Urinary bladder (tissue), 4 donors: ENCODE results near the gene RPS16. TPM values are rescaled to one million over a fixed set of nuclear protein-coding genes. Genes with fewer than 3 reads are reported as not detected.

Source experiments
- DNase-seq: peaks from one replicate; pipeline ENCODE4 v3.0.0-alpha.2; 2015; ENCODE audit errors: extremely low spot score
- H3K27ac ChIP-seq: one replicate; pipeline ENCODE4 v1.5.1; 2013; ENCODE audit warnings: low read depth, mild to moderate bottlenecking, moderate library complexity
- H3K36me3 ChIP-seq: one replicate; pipeline ENCODE4 v1.6.1; 2013; ENCODE audit warnings: mild to moderate bottlenecking, moderate library complexity; ENCODE audit not compliant: insufficient read depth
- H3K4me1 ChIP-seq: one replicate; pipeline ENCODE4 v1.6.1; 2013; ENCODE audit warnings: mild to moderate bottlenecking, moderate library complexity; ENCODE audit not compliant: insufficient read depth
- H3K4me3 ChIP-seq: one replicate; pipeline ENCODE4 v1.5.1; 2013; ENCODE audit warnings: low read depth, low read length
- WGBS: extraction: QIAGEN DNeasy Blood & Tissue Kit; methylation state at CpG from one replicate; pipeline ENCODE4 v1.1.7; 2013; 5-methylcytosine and 5-hydroxymethylcytosine counted together
- polyA plus RNA-seq: library from polyadenylated mRNA; stranded (reverse); fragments of 200-250 nt; gene quantifications from one replicate; pipeline ENCODE4 v1.2.3, GENCODE V29; 2013
- total RNA-seq: library from RNA; depleted of rRNA; stranded (reverse); fragments of >200 nt; gene quantifications from one replicate; pipeline ENCODE4 v1.2.3, GENCODE V29; 2014
- donor health status: healthy with polysubstance abuse.
- donor health status: healthy.

The RPS16 gene
- total and polyA plus RNA-seq, 2 donors: 27.7 to 3,259 TPM

GRCh38 chr19:39411081-39411831 is 24.5 kb downstream of the RPS16 start:
- Histone ChIP-seq H3K36me3 (peaks cover 11% of the 10 kb centered on the region), H3K27ac (peak overlapping the region; percentile 100), H3K4me3 (no peak overlapping the region), H3K4me1 (no peaks in the 10 kb centered on the region)
- no peak for DNase-seq
- WGBS: 12% methylated on average over 9 of the region's 9 CpGs

GRCh38 chr19:39410831-39411080 is 25.0 kb downstream of the RPS16 start:
- Histone ChIP-seq H3K27ac (peak overlapping the region; percentile 100), H3K36me3 (peaks cover 11% of the 10 kb centered on the region), H3K4me3 (no peak overlapping the region), H3K4me1 (no peaks in the 10 kb centered on the region)
- no peak for DNase-seq
- WGBS: 41% methylated on average over 1 of the region's 1 CpG

GRCh38 chr19:39410017-39410830 is 25.5 kb downstream of the RPS16 start:
- Histone ChIP-seq H3K4me3 (peak overlapping the region; percentile 52), H3K36me3 (peaks cover 11% of the 10 kb centered on the region), H3K4me1 (no peaks in the 10 kb centered on the region), H3K27ac (peak overlapping the region; percentile 100)
- DNase-seq: no peak
- WGBS: 2% methylated on average over 35 of the region's 35 CpGs

GRCh38 chr19:39409208-39410016 is 26.3 kb downstream of the RPS16 start:
- WGBS: 2% methylated on average over 52 of the region's 52 CpGs
- peaks cover 11% of the 10 kb centered on the region for H3K36me3 ChIP-seq
- no peaks in the 10 kb centered on the region for H3K4me1 ChIP-seq

GRCh38 chr19:39408392-39409207 is 27.1 kb downstream of the RPS16 start:
- Histone ChIP-seq H3K36me3 (peaks cover 11% of the 10 kb centered on the region), H3K27ac (peak overlapping the region; percentile 100), H3K4me1 (no peaks in the 10 kb centered on the region), H3K4me3 (peak overlapping the region; percentile 60)
- DNase-seq: no peak
- 18% methylated on average over 20 of the region's 20 CpGs for WGBS

More at GRCh38 chr19:39409208-39410016, 26.3 kb downstream of the RPS16 start:
- Histone ChIP-seq H3K4me3 (peak overlapping the region; percentile 60), H3K27ac (peak overlapping the region; percentile 100)
- no peak for DNase-seq

- peak overlapping the region; percentile 60 for H3K4me3 ChIP-seq
- no peaks in the 10 kb centered on the region for H3K4me1 ChIP-seq
- WGBS: 17% methylated on average over 40 of the region's 40 CpGs
- H3K27ac ChIP-seq: peak overlapping the region; percentile 100
- H3K36me3 ChIP-seq: peaks cover 11% of the 10 kb centered on the region
- DNase-seq: no peak
These were observed 27.9 kb downstream of the RPS16 start for GRCh38 chr19:39407660-39408391.

- Histone ChIP-seq H3K4me1 (no peaks in the 10 kb centered on the region), H3K36me3 (peaks cover 11% of the 10 kb centered on the region), H3K4me3 (peak overlapping the region; percentile 60), H3K27ac (peak overlapping the region; percentile 100)
- no peak for DNase-seq
- under 1% methylated on average over 14 of the region's 14 CpGs for WGBS
These were observed 28.4 kb downstream of the RPS16 start for GRCh38 chr19:39407410-39407659.

GRCh38 chr19:39406656-39407409 is 28.9 kb downstream of the RPS16 start, which contains the start of gene ZFP36:
ZFP36 (plus strand) TSS chr19:39406847; CDS start chr19:39406905, 58 bp downstream.
- no peak for DNase-seq
- Histone ChIP-seq H3K4me3 (peak within 1 kb of the TSS; percentile 60), H3K4me1 (no peaks in the 10 kb centered on the region), H3K27ac (peak within 1 kb of the TSS; percentile 100), H3K36me3 (peaks cover 11% of the 10 kb centered on the region)
- 1% methylated on average over 56 of the region's 56 CpGs for WGBS

GRCh38 chr19:39405958-39406655 is 29.6 kb downstream of the RPS16 start:
- WGBS: 15% methylated on average over 22 of the region's 22 CpGs

GRCh38 chr19:39405261-39405957 is 30.3 kb downstream of the RPS16 start:
- Histone ChIP-seq H3K4me3 (no peak overlapping the region), H3K27ac (peak overlapping the region; percentile 54), H3K4me1 (no peaks in the 10 kb centered on the region), H3K36me3 (peaks cover 11% of the 10 kb centered on the region)
- WGBS: 89% methylated on average over 17 of the region's 17 CpGs
- no peak for DNase-seq

More at GRCh38 chr19:39405958-39406655, 29.6 kb downstream of the RPS16 start:
- H3K4me3 ChIP-seq: peak overlapping the region; percentile 60
- peak overlapping the region; percentile 91 for H3K27ac ChIP-seq
- DNase-seq: no peak
- H3K4me1 ChIP-seq: no peaks in the 10 kb centered on the region
- H3K36me3 ChIP-seq: peaks cover 11% of the 10 kb centered on the region
